Hepatocyte (in vitro differentiated cells): ENCODE data around the gene CNPPD1.

ENCODE experiments used
- CTCF ChIP-seq: fragments of 200-600 bp; sonication (generic); IDR thresholded peaks from 2 replicates; pipeline ENCODE4 v1.5.1; 2016; ENCODE audit warnings: antibody characterized with exemption, mild to moderate bottlenecking; ENCODE audit not compliant: poor library complexity
- EZH2 ChIP-seq: fragments of 200-600 bp; sonication (generic); IDR thresholded peaks from 2 replicates; pipeline ENCODE4 v1.6.1; 2016; ENCODE audit warnings: antibody characterized with exemption, mild to moderate bottlenecking, borderline replicate concordance
- EZH2phosphoT487 ChIP-seq: fragments of 200-600 bp; sonication (generic); IDR thresholded peaks from one replicate; pipeline ENCODE4 v1.6.1; 2018; ENCODE audit warnings: antibody characterized with exemption, mild to moderate bottlenecking, low read depth, moderate library complexity; ENCODE audit not compliant: unreplicated experiment, severe bottlenecking

DNA sequence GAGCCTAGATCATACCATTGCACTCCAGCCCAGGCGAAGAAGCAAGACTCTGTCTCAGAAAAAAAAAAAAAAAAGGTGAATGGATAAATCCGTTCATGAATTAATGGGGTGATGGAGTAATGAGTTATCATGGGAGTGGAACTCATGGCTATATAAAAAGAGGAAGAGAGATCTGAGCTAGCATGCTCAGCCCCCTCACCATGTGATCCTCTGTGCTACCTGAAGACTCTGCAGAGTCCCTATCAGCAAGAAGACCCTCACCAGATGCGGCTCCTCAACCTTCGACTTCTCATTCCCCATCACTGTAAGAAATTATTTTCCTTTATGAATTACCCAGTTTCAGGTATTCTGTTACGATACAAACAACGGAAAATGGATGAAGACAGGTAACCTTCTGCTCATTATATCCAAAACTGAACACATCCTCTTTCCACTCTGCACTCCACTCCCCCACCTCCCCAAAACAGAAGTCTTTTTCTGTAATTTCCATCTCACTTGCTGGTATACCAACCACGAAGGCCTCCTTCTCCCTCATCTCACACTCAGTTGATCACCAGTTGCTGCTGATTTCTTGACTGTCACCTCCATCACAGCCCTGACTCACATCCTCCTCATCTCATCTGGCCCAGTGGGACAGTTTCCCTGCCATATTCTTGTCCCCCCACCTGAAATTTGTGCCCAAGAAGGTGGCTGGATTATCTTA lies 10.2 kb upstream of the CNPPD1 start:
- TF ChIP-seq CTCF: no peak
- no peak for TF ChIP-seq EZH2
- no peak for TF ChIP-seq EZH2phosphoT487
